ENCODE results near the gene FBXO11. TPM values are rescaled to one million over a fixed set of nuclear protein-coding genes. Genes with fewer than 3 reads are reported as not detected.
A peak's percentile ranks its signal among the peaks of the same experiment; 100 is the strongest.
"Not testable (repeated sequence)": the region's sequence is repeated elsewhere in the genome, so short reads cannot be mapped to it uniquely, and the experiment has no call there.

FBXO11 gene
- total RNA-seq, 1 experiment from 2014 or later, result 104 TPM

DNA sequence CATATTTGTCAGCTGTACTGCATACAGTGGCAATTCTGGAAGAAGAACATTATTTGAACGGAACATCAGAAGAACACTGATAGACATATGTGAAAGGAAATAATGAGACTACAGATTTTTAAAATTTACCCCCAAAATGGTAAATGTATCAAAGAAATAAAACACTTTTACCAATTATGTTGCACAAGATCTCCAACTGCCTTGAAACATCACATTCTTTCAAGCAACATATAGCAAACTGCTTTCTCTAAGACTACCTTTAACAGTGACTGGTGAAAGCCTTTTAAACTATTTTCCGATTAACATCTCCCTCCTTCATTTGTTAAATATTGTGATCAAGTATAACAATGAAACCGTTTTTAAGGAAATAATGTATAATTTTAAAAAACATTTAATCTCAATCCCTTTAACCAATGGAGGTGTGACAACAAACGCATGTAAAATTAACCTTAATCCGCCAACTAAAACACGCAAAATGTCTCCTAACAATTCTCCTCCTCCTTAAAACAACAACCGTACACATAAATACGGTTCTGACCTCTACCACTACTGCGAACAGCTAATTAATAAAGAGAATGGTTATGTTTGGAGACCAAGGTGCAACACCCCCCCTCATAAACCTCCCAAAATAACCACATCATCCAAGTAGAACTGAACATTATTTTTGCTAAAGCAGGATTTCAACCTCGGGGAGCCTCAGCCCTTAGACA, 2.4 kb downstream of the FBXO11 start:
- no peaks in the 10 kb centered on the region for H3K9me2 ChIP-seq (replicated peaks; ENCODE audit: insufficient read depth, low read length)
- H3K79me2 ChIP-seq (ENCODE audit: low read length), result peaks cover 64% of the 10 kb centered on the region
- H3K4me2 ChIP-seq (ENCODE audit: low read depth, low read length, poor library complexity, severe bottlenecking), result peak overlapping the region; percentile 75
- no peaks in the 10 kb centered on the region for H3K9me3 ChIP-seq (ENCODE audit: low read length)
- no peak overlapping the region for H2AFZ ChIP-seq (ENCODE audit: low read length)
- H3K27me3 ChIP-seq (ENCODE audit: low read length), result no peaks in the 10 kb centered on the region
- H3K36me3 ChIP-seq (ENCODE audit: insufficient read depth, low read length), result 0 out of 2 replicates have a peak, but pooled peaks cover 6% of the 10 kb centered on the region
- peaks cover 6% of the 10 kb centered on the region; the same call in 1 of the 2 replicates for H4K20me1 ChIP-seq (ENCODE audit: insufficient read depth, low read depth, low read length)
- H3K4me1 ChIP-seq (ENCODE audit: low read length), result peaks cover 51% of the 10 kb centered on the region
- peak overlapping the region; percentile 98 for H3K9ac ChIP-seq (ENCODE audit: low read length)
- peak overlapping the region; percentile 80 for H3K4me3 ChIP-seq (ENCODE audit: low read length)
- H3K27ac ChIP-seq (ENCODE audit: low read length), result peak overlapping the region; percentile 88
- DNase-seq, result no peak

DNA sequence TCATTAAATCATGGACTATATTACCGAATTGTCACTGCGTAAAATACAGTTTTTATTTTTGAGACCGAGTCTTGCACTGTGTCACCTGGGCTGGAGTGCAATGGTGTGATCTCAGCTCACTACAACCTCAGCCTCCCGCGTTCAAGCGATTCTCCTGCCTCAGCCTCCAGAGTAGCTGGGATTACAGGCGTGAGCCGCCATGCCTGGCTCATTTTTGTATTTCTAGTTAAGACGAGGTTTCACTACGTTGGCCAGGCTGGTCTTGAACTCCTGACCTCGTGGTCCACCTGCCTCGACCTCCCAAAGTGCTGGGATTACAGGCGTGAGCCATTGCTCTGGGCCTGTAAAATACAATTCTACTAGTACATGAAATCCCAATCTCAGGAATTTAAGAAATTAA, 4.4 kb downstream of the FBXO11 start:
- H4K20me1 ChIP-seq (ENCODE audit: insufficient read depth, low read depth, low read length); H3K27me3 ChIP-seq (ENCODE audit: low read length); H3K9ac ChIP-seq (ENCODE audit: low read length); H3K36me3 ChIP-seq (ENCODE audit: insufficient read depth, low read length); H3K9me3 ChIP-seq (ENCODE audit: low read length); H2AFZ ChIP-seq (ENCODE audit: low read length); DNase-seq; H3K9me2 ChIP-seq (replicated peaks; ENCODE audit: insufficient read depth, low read length): not testable (repeated sequence)
- peak overlapping the region; percentile 88 for H3K27ac ChIP-seq (ENCODE audit: low read length)
- peaks cover 57% of the 10 kb centered on the region for H3K4me1 ChIP-seq (ENCODE audit: low read length)
- peaks cover 84% of the 10 kb centered on the region for H3K79me2 ChIP-seq (ENCODE audit: low read length)
- peak overlapping the region; percentile 80; the same call in 1 of the 2 replicates for H3K4me3 ChIP-seq (ENCODE audit: low read length)
- H3K4me2 ChIP-seq (ENCODE audit: low read depth, low read length, poor library complexity, severe bottlenecking), result peak overlapping the region; percentile 75

DNA sequence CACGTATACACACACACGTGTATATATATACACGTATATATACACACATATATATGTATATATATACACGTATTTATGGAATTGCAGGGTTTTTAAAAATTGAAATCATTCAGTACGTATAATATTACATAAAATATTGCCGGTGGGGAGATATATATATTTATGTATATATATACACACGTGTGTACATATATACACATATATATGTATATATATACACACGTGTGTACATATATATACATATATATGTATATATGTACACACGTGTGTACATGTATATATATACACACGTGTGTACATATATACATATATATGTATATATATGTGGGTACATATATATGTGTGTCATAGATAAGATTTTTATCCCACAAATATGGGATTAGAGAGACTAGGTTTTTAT, 5.4 kb downstream of the FBXO11 start:
- Histone ChIP-seq H3K9ac (ENCODE audit: low read length) (no peak overlapping the region), H2AFZ (ENCODE audit: low read length) (no peak overlapping the region), H3K4me1 (ENCODE audit: low read length) (peaks cover 67% of the 10 kb centered on the region), H3K9me3 (ENCODE audit: low read length) (no peaks in the 10 kb centered on the region), H3K36me3 (ENCODE audit: insufficient read depth, low read length) (0 out of 2 replicates have a peak, but pooled peaks cover 6% of the 10 kb centered on the region), H3K4me2 (ENCODE audit: low read depth, low read length, poor library complexity, severe bottlenecking) (no peak overlapping the region), H4K20me1 (ENCODE audit: insufficient read depth, low read depth, low read length) (peaks cover 6% of the 10 kb centered on the region; the same call in 1 of the 2 replicates), H3K27ac (ENCODE audit: low read length) (no peak overlapping the region), H3K9me2 (replicated peaks; ENCODE audit: insufficient read depth, low read length) (no peaks in the 10 kb centered on the region), H3K79me2 (ENCODE audit: low read length) (peaks cover 93% of the 10 kb centered on the region), H3K4me3 (ENCODE audit: low read length) (no peak overlapping the region), H3K27me3 (ENCODE audit: low read length) (no peaks in the 10 kb centered on the region)
- DNase-seq, result no peak

DNA sequence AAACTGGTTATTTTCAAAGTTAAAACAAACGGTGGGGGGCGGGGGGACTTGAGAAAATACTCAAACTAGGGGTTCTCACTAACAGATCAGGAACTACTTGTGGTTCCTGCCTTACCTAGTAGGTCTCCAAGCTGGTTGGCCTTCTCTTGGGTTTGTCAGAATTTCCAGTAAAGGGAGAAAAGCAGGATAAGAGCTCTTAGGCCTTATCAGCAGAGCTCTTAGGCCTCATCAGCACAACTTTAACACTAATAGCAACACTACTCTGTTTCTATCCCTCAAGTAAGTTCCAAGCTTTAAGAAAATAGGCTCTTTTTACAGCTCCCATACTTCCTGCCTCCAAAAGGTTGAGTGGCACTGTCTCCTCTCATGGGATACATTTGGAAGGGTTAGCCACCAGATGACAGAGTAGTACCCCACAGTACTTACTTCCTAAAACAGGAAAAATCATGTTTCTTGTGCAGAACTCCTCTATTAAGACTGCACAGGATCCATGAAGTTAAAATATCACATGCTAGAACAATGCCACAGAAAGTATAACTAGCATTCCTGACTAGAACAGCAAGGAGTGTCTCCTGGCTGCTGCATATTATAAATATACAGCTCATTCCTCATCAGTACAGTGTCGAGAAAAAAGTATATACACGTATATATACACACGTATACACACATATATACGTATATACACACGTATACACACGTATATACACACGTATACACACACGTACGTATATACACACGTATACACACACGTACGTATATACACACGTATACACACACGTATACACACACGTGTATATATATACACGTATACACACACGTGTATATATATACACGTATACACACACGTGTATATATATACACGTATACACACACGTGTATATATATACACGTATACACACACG, 6.1 kb downstream of the FBXO11 start:
- Histone ChIP-seq H4K20me1 (ENCODE audit: insufficient read depth, low read depth, low read length) (peaks cover 6% of the 10 kb centered on the region; the same call in 1 of the 2 replicates), H3K9me3 (ENCODE audit: low read length) (no peaks in the 10 kb centered on the region), H2AFZ (ENCODE audit: low read length) (no peak overlapping the region), H3K9ac (ENCODE audit: low read length) (no peak overlapping the region; the same call in 1 of the 2 replicates), H3K36me3 (ENCODE audit: insufficient read depth, low read length) (0 out of 2 replicates have a peak, but pooled peaks cover 6% of the 10 kb centered on the region), H3K4me1 (ENCODE audit: low read length) (peaks cover 74% of the 10 kb centered on the region), H3K27ac (ENCODE audit: low read length) (peak overlapping the region; percentile 95), H3K27me3 (ENCODE audit: low read length) (no peaks in the 10 kb centered on the region), H3K9me2 (replicated peaks; ENCODE audit: insufficient read depth, low read length) (no peaks in the 10 kb centered on the region), H3K4me2 (ENCODE audit: low read depth, low read length, poor library complexity, severe bottlenecking) (peak overlapping the region; percentile 29), H3K79me2 (ENCODE audit: low read length) (peaks cover 95% of the 10 kb centered on the region), H3K4me3 (ENCODE audit: low read length) (no peak overlapping the region)
- no peak for DNase-seq

DNA sequence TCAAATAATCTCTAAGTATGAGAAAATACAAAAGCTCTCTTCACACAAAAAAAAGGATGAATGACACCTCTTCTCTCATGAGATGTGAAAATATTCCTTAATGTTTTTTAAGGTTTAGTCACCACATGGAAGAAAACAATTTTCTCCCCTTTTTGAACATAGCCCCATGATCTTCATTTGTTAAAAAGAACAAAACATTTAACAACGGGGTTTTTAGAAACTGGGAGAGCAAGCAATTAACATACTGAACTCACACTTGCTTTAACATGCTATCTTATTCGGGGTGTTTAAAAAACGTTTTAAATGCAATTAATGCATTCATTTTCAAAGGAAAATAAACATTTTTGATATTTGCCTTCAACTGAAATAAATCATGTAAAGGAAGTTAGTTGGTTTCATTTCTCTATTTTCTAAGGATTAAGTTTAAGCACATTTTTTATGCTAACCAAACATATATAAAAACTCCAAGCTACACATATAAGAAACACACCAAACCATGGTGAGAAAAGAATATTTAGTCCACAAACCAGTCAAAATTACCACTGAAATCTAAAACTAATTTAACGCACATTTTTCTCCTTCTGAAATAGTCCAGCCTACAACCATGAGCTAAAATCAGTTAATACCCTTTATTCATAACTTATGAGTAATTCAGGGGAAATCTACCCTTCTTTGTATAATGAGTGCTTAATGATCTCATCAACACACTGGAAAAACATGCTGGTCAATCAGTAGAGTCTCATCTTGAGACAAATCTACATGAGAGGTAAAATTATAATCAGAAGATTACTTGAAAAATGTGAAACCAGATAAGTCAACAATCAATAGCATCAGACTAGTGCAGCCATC, 8.2 kb downstream of the FBXO11 start:
- H3K4me1 ChIP-seq (ENCODE audit: low read length), result peaks cover 88% of the 10 kb centered on the region
- peak overlapping the region; percentile 75 for H3K4me2 ChIP-seq (ENCODE audit: low read depth, low read length, poor library complexity, severe bottlenecking)
- DNase-seq, result peak; percentile 68

DNA sequence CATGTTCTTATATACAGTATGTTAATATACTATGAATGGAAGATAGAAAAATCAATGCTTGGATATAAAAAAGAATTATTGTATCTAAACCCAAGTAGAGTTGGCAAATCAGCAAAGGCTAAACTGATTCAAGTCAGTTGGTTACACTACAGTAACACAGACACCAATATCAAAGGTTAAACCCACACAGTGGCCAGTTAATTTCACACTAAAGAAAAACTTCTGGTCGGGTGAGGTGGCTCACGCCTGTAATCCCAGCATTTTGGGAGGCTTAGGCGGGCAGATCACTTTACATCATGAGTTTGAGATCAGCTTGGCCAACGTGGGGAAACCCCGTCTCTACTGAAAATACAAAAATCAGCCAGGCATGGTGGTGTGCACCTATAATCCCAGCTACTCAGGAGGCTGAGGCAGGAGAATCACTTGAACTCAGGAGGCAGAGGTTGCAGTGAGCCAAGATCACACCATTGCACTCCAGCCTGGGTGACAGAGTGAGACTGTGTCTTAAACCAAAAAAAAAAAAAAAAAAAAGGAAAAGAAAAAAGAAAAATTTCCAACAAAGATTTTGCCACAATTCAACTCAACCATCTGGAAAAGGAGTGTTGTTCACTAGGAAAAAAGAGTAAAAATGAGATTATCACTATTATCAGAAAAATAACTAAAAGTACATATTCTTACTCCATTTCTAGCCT, 9.0 kb downstream of the FBXO11 start:
- Histone ChIP-seq H3K9ac (ENCODE audit: low read length) (peak overlapping the region; percentile 51), H3K4me1 (ENCODE audit: low read length) (peaks cover 88% of the 10 kb centered on the region), H3K27ac (ENCODE audit: low read length) (peak overlapping the region; percentile 95), H4K20me1 (ENCODE audit: insufficient read depth, low read depth, low read length) (peaks cover 10% of the 10 kb centered on the region; the same call in 1 of the 2 replicates), H3K4me3 (ENCODE audit: low read length) (peak overlapping the region; percentile 47), H3K79me2 (ENCODE audit: low read length) (peaks cover 95% of the 10 kb centered on the region), H3K4me2 (ENCODE audit: low read depth, low read length, poor library complexity, severe bottlenecking) (peak overlapping the region; percentile 75)
- H3K9me3 ChIP-seq (ENCODE audit: low read length); H3K36me3 ChIP-seq (ENCODE audit: insufficient read depth, low read length); DNase-seq; H3K9me2 ChIP-seq (replicated peaks; ENCODE audit: insufficient read depth, low read length); H2AFZ ChIP-seq (ENCODE audit: low read length); H3K27me3 ChIP-seq (ENCODE audit: low read length): not testable (repeated sequence)

More for the DNA sequence above, 8.2 kb downstream of the FBXO11 start:
- Histone ChIP-seq H4K20me1 (ENCODE audit: insufficient read depth, low read depth, low read length) (peaks cover 5% of the 10 kb centered on the region; the same call in 1 of the 2 replicates), H2AFZ (ENCODE audit: low read length) (no peak overlapping the region), H3K27me3 (ENCODE audit: low read length) (no peaks in the 10 kb centered on the region), H3K79me2 (ENCODE audit: low read length) (peaks cover 95% of the 10 kb centered on the region), H3K9me2 (replicated peaks; ENCODE audit: insufficient read depth, low read length) (no peaks in the 10 kb centered on the region), H3K9me3 (ENCODE audit: low read length) (no peaks in the 10 kb centered on the region), H3K4me3 (ENCODE audit: low read length) (peak overlapping the region; percentile 47), H3K36me3 (ENCODE audit: insufficient read depth, low read length) (0 out of 2 replicates have a peak, but pooled peaks cover 6% of the 10 kb centered on the region), H3K9ac (ENCODE audit: low read length) (peak overlapping the region; percentile 51), H3K27ac (ENCODE audit: low read length) (peak overlapping the region; percentile 95)

DNA sequence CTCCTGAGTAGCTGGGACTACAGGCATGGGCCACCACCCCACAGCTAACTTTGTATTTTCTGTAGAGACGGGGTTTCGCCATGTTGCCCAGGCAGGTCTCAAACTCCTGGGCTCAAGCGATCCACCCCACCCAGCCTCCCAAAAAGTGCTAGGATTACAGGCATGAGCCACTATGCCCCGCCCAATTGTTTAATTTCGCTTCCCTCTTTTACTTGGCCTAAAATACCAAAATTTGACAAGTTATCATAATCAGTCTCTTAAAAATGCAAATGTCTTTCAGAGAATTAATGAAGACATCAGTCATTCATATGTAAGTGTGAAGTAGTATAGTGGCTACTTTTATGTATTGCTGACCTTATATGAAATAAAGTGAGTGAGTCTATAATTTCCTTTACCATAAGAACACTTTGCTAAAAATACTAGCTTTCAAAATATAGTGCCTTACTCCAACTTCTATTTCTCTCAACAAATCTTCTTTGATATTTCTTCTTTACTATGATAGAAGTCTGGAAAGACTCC, 9.8 kb downstream of the FBXO11 start:
- Histone ChIP-seq H3K27ac (ENCODE audit: low read length) (peak overlapping the region; percentile 95), H3K4me2 (ENCODE audit: low read depth, low read length, poor library complexity, severe bottlenecking) (peak overlapping the region; percentile 75)

More for the DNA sequence above, 9.8 kb downstream of the FBXO11 start:
- Histone ChIP-seq H3K9me3 (ENCODE audit: low read length) (no peaks in the 10 kb centered on the region), H3K4me3 (ENCODE audit: low read length) (peak overlapping the region; percentile 38), H4K20me1 (ENCODE audit: insufficient read depth, low read depth, low read length) (peaks cover 12% of the 10 kb centered on the region; the same call in 1 of the 2 replicates), H3K9ac (ENCODE audit: low read length) (peak overlapping the region; percentile 46), H3K27me3 (ENCODE audit: low read length) (no peaks in the 10 kb centered on the region), H3K79me2 (ENCODE audit: low read length) (peaks cover 95% of the 10 kb centered on the region), H3K4me1 (ENCODE audit: low read length) (peaks cover 88% of the 10 kb centered on the region), H3K9me2 (replicated peaks; ENCODE audit: insufficient read depth, low read length) (no peaks in the 10 kb centered on the region), H3K36me3 (ENCODE audit: insufficient read depth, low read length) (peaks cover 6% of the 10 kb centered on the region; the same call in 1 of the 2 replicates), H2AFZ (ENCODE audit: low read length) (no peak overlapping the region)
- peak; percentile 93 for DNase-seq

Measured in Karpas-422 (cell line).